ENCODE results near the gene IRF7. TPM values are rescaled to one million over a fixed set of nuclear protein-coding genes. Genes with fewer than 3 reads are reported as not detected.
A peak's percentile ranks its signal among the peaks of the same experiment; 100 is the strongest.

The IRF7 gene
- polyA plus RNA-seq, 2 of the 4 experiments (the other 2 are of a cell fraction): 2.0 to 3.1 TPM

- TF ChIP-seq ESRRA (IDR thresholded peaks at IDR 0.05; ENCODE audit: borderline replicate concordance, low read length) (no peak), HOXB5 (CRISPR knock-in tag; IDR thresholded peaks at IDR 0.05) (no peak), NPAS2 (CRISPR knock-in tag; IDR thresholded peaks at IDR 0.05; ENCODE audit: borderline replicate concordance) (no peak), JUN (IDR thresholded peaks at IDR 0.05) (no peak), REST (IDR thresholded peaks at IDR 0.05) (no peak), HOXB13 (CRISPR knock-in tag; IDR thresholded peaks at IDR 0.05; ENCODE audit: low read depth) (no peak), HES2 (IDR thresholded peaks at IDR 0.05) (no peak)
Measured at GRCh38 chr11:571802-572185, 44.0 kb downstream of the IRF7 start (continued).

GRCh38 chr11:569158-569885, 46.4 kb downstream of the IRF7 start:
- DNase-seq (ENCODE audit: low read depth in 1 of 2, low spot score in 1 of 2) (no peak), FAIRE-seq (no peak), ATAC-seq (no peak)
- no peak for TF ChIP-seq TFCP2L1 (CRISPR knock-in tag; IDR thresholded peaks at IDR 0.05)
- 0 out of 2 replicates have a peak, but pooled peaks have one; percentile 26 for TF ChIP-seq PHF8 (IDR thresholded peaks at IDR 0.05; ENCODE audit: borderline replicate concordance, low read depth)
- peaks cover 14% of the 10 kb centered on the region for H3K4me1 ChIP-seq
- peak overlapping the region; percentile 98 for H3K4me2 ChIP-seq
- H3K9me3 ChIP-seq: no peaks in the 10 kb centered on the region
- ChIA-PET POLR2A (interaction anchor here (1.6 kb wide), 1 partner anchor 14 kb away, joined by 4 read pairs; no protein-coding TSS in a partner anchor), CTCF (interaction anchor here (8.3 kb wide), 1 partner anchor 14 kb away, joined by 66 read pairs; no protein-coding TSS in a partner anchor)
- H3K4me3 ChIP-seq: peak overlapping the region; percentile 91
- H3K27ac ChIP-seq: peak overlapping the region; percentile 95 to 97
- 81% methylated on average over 34 of the region's 36 CpGs for WGBS (ENCODE audit: missing lambda C conversion rate)

- TF ChIP-seq JUN (IDR thresholded peaks at IDR 0.05): peak in 1 of 2 experiments; percentile 61; a peak in 1 of 5 replicates
- peak; percentile 50; the same call in 1 of the 2 replicates for TF ChIP-seq RNF2 (IDR thresholded peaks at IDR 0.05; ENCODE audit: borderline replicate concordance, low read depth)
- peak; percentile 74; the same call in 1 of the 2 replicates for TF ChIP-seq HOXB5 (CRISPR knock-in tag; IDR thresholded peaks at IDR 0.05)
- TF ChIP-seq MAZ (IDR thresholded peaks at IDR 0.05; ENCODE audit: borderline replicate concordance, low read depth, low read length): no peak
- TF ChIP-seq BHLHE40 (IDR thresholded peaks at IDR 0.05; ENCODE audit: low read depth, low read length): peak; percentile 62; the same call in 1 of the 2 replicates
- peak; percentile 74; the same call in 1 of the 3 replicates for TF ChIP-seq BCL3 (IDR thresholded peaks at IDR 0.05)
- no peak for TF ChIP-seq HMGXB4 (CRISPR knock-in tag; IDR thresholded peaks at IDR 0.05; ENCODE audit: borderline replicate concordance)
- TF ChIP-seq FOXS1 (CRISPR knock-in tag; IDR thresholded peaks at IDR 0.05): no peak
- TF ChIP-seq GATA3 (IDR thresholded peaks at IDR 0.05; ENCODE audit: borderline replicate concordance): peak; percentile 43; the same call in 1 of the 2 replicates
- peak; percentile 44; the same call in 1 of the 2 replicates for TF ChIP-seq PHF8 (IDR thresholded peaks at IDR 0.05; ENCODE audit: borderline replicate concordance, low read depth)
- TF ChIP-seq POLR2A (IDR thresholded peaks at IDR 0.05; ENCODE audit: low read length): peak; percentile 62
- TF ChIP-seq CBX2 (IDR thresholded peaks at IDR 0.05; ENCODE audit: borderline replicate concordance, low read depth): no peak
- WGBS (ENCODE audit: missing lambda C conversion rate): no CpG with 5 or more reads among the region's 123 CpGs
- ATAC-seq (peak; percentile 89 to 90), DNase-seq (ENCODE audit: low read depth in 1 of 2, low spot score in 1 of 2) (peak; percentile 90 to 97), FAIRE-seq (no peak)
- H3K9me3 ChIP-seq: no peaks in the 10 kb centered on the region
- ChIA-PET POLR2A (interaction anchor here (1.6 to 2.0 kb wide), 2 partner anchors 7 to 14 kb away, joined by 4 to 7 read pairs; partner anchors contain the start of gene PHRF1), CTCF (interaction anchor here (0.6 to 8.3 kb wide), 2 partner anchors 13 to 44 kb away, joined by 3 to 66 read pairs; no protein-coding TSS in a partner anchor)
- H3K4me1 ChIP-seq: peaks cover 14% of the 10 kb centered on the region
- peak overlapping the region; percentile 95 to 97 for H3K27ac ChIP-seq
- peak overlapping the region; percentile 98 for H3K4me2 ChIP-seq
- peak overlapping the region; percentile 91 for H3K4me3 ChIP-seq
Measured at GRCh38 chr11:568306-569157, 47.2 kb downstream of the IRF7 start.

All from A549 (cell line).